K562 (cell line): ENCODE results near the gene PTPRE. TPM values are rescaled to one million over a fixed set of nuclear protein-coding genes. Genes with fewer than 3 reads are reported as not detected.

Source experiments
- ATAC-seq: fragments of 200-7000 bp; cut with Tn5 transposase; 3 replicates; pipeline ENCODE4 v1.9.1; 2020; ENCODE audit warnings: moderate library complexity
- BruUV-seq: library from RNA; stranded (reverse); fragments of 400-500 nt; replicated peaks from 2 replicates; lab custom pipeline; 2021; lab: Mats Ljungman, UMichigan
- CTCF ChIA-PET: fragments of 300-600 bp; formaldehyde crosslinking; extraction: SDS; loops from one replicate; lab custom pipeline; 2021; ENCODE audit warnings: low intra/inter-chr PET ratio; lab: Yijun Ruan, JAX
- POLR2A ChIA-PET: fragments of 300-600, 350-650 bp; sonication (Branson Sonifier 250); formaldehyde crosslinking; extraction: SDS; loops from one replicate; lab custom pipeline; 2021; ENCODE audit warnings: antibody characterized with exemption, inconsistent platforms; lab: Yijun Ruan, JAX
- DNase-seq, 4 experiments: peaks; one replicate each; pipeline versions ENCODE4 v3.0.0 to v3.0.0-alpha.2; 2011 to 2018; ENCODE audit warnings: low spot score in 3 of 4, mixed read lengths in 3 of 4; ENCODE audit errors: extremely low read depth in 1 of 4
- FAIRE-seq: peaks from 2 replicates; lab custom pipeline; 2011; peaks lifted over from hg19 to GRCh38; lab: Jason Lieb, UNC
- H2AFZ ChIP-seq: 2 replicates; pipeline ENCODE4 v1.6.0; 2011; ENCODE audit warnings: low read depth, low read length, control low read depth, inconsistent platforms
- H3K27ac ChIP-seq: fragments of 200-600 bp; 3 replicates; pipeline ENCODE4 v1.8.0; 2011; ENCODE audit warnings: low read depth, mild to moderate bottlenecking, control low read depth, inconsistent platforms, low read length, moderate library complexity, mixed read lengths; ENCODE audit errors: extremely low read depth
- H3K27me3 ChIP-seq, 2 experiments: fragments of 300-600 bp in 1 of 2; 2 replicates in 1 of 2; 3 replicates in 1 of 2; pipeline versions ENCODE4 v1.6.0 to v1.8.0; 2011; ENCODE audit warnings: inconsistent platforms in 2 of 2, low read length in 2 of 2, mild to moderate bottlenecking in 1 of 2, mixed read lengths in 1 of 2, moderate library complexity in 1 of 2; ENCODE audit not compliant: control insufficient read depth in 2 of 2, insufficient read depth in 2 of 2
- H3K36me3 ChIP-seq: fragments of 300-600 bp; 3 replicates; pipeline ENCODE4 v1.8.0; 2011; ENCODE audit warnings: mild to moderate bottlenecking, low read length, inconsistent platforms; ENCODE audit not compliant: control insufficient read depth, insufficient read depth
- H3K4me1 ChIP-seq, 2 experiments: fragments of 200-600 bp in 1 of 2; replicated peaks in 1 of 2; 2 replicates in 1 of 2; 3 replicates in 1 of 2; pipeline versions ENCODE4 v1.5.1 to v1.8.0; 2011; ENCODE audit warnings: inconsistent platforms in 2 of 2, low read length in 2 of 2, mild to moderate bottlenecking in 1 of 2, mixed read lengths in 1 of 2, moderate library complexity in 1 of 2; ENCODE audit not compliant: control insufficient read depth in 2 of 2, insufficient read depth in 2 of 2
- H3K4me2 ChIP-seq: 2 replicates; pipeline ENCODE4 v1.6.1; 2011; ENCODE audit warnings: low read length, control low read depth, inconsistent platforms, mixed read lengths; ENCODE audit not compliant: insufficient read depth
- H3K4me3 ChIP-seq: fragments of 200-600 bp; sonication (generic), shearing (Covaris generic); 2 replicates; pipeline ENCODE4 v1.5.1; 2016; ENCODE audit warnings: control low read depth, inconsistent platforms
- H3K79me2 ChIP-seq: fragments of 200-600 bp; 3 replicates; pipeline ENCODE4 v1.8.0; 2011; ENCODE audit warnings: low read length, inconsistent platforms; ENCODE audit not compliant: control insufficient read depth, insufficient read depth
- H3K9ac ChIP-seq, 2 experiments: 2 replicates each; pipeline versions ENCODE4 v1.6.0 to v1.6.1; 2011; ENCODE audit warnings: low read depth in 2 of 2, low read length in 2 of 2, control low read depth in 1 of 2, inconsistent platforms in 1 of 2, mild to moderate bottlenecking in 1 of 2, mixed read lengths in 1 of 2; ENCODE audit not compliant: insufficient read depth in 1 of 2
- H3K9me1 ChIP-seq: one replicate; pipeline ENCODE4 v1.6.0; 2011; ENCODE audit warnings: inconsistent platforms, mild to moderate bottlenecking, low read length, moderate library complexity; ENCODE audit not compliant: control insufficient read depth, insufficient read depth
- H3K9me3 ChIP-seq: replicated peaks from 2 replicates; pipeline ENCODE4 v1.5.1; 2011; ENCODE audit warnings: low read depth, low read length, inconsistent platforms; ENCODE audit not compliant: control insufficient read depth, insufficient read depth
- H4K20me1 ChIP-seq: replicated peaks from 2 replicates; pipeline ENCODE4 v1.6.1; 2011; ENCODE audit warnings: low read length, inconsistent platforms, mixed read lengths; ENCODE audit not compliant: control insufficient read depth, insufficient read depth
- BMI1 ChIP-seq: fragments of 150-350 bp; IDR thresholded peaks from 2 replicates; pipeline ENCODE4 v1.6.1; 2014; ENCODE audit warnings: low read length
- CBFA2T2 ChIP-seq: fragments of 450-650 bp; conservative IDR thresholded peaks from 2 replicates; pipeline ENCODE4 v1.6.1; 2017; ENCODE audit warnings: mild to moderate bottlenecking
- CBFB ChIP-seq: sonication (generic); formaldehyde crosslinking; IDR thresholded peaks from 2 replicates; pipeline ENCODE4 v1.4.0; 2020; ENCODE audit warnings: mild to moderate bottlenecking, missing genetic modification reagents
- FOS ChIP-seq: IDR thresholded peaks from 3 replicates; pipeline ENCODE4 v1.6.1; 2011; ENCODE audit not compliant: insufficient read length; ENCODE audit errors: extremely low read depth
- FOXK1 ChIP-seq: sonication (generic); formaldehyde crosslinking; IDR thresholded peaks from 2 replicates; pipeline ENCODE4 v1.8.0; 2022; ENCODE audit warnings: missing genetic modification reagents, mild to moderate bottlenecking, borderline replicate concordance
- FOXM1 ChIP-seq, 2 experiments: fragments of 450-650 bp in 1 of 2; sonication (generic) in 1 of 2; formaldehyde crosslinking in 1 of 2; IDR thresholded peaks; 2 replicates each; pipeline versions ENCODE4 v1.6.1 to v1.9.0; 2017 to 2022; ENCODE audit warnings: low read depth in 2 of 2, mild to moderate bottlenecking in 2 of 2, missing genetic modification reagents in 1 of 2, moderate library complexity in 1 of 2
- NONO ChIP-seq, 2 experiments: fragments of 200-400 bp in 1 of 2; fragments of 450-650 bp in 1 of 2; formaldehyde crosslinking in 1 of 2; IDR thresholded peaks; 2 replicates each; pipeline ENCODE4 v1.6.1; 2017; ENCODE audit warnings: low read depth in 2 of 2, mild to moderate bottlenecking in 2 of 2, moderate library complexity in 2 of 2, low read length in 1 of 2
- NR3C1 ChIP-seq: sonication (generic); formaldehyde crosslinking; IDR thresholded peaks from 2 replicates; pipeline ENCODE4 v1.8.1; 2022; ENCODE audit warnings: missing genetic modification reagents
- PCBP2 ChIP-seq: fragments of 200-400 bp; formaldehyde crosslinking; IDR thresholded peaks from 2 replicates; pipeline ENCODE4 v1.6.1; 2018; ENCODE audit warnings: low read length, low read depth, mild to moderate bottlenecking, moderate library complexity; ENCODE audit not compliant: poor library complexity, severe bottlenecking
- RB1 ChIP-seq: fragments of 450-650 bp; IDR thresholded peaks from 2 replicates; pipeline ENCODE4 v1.6.1; 2017; ENCODE audit warnings: low read depth, mild to moderate bottlenecking
- RFX1 ChIP-seq: fragments of 450-650 bp; IDR thresholded peaks from 2 replicates; pipeline ENCODE4 v1.6.1; 2016; ENCODE audit warnings: mild to moderate bottlenecking, moderate library complexity
- SOX6 ChIP-seq: fragments of 450-650 bp; IDR thresholded peaks from 2 replicates; pipeline ENCODE4 v1.6.1; 2014; ENCODE audit warnings: mild to moderate bottlenecking
- ZEB2 ChIP-seq: fragments of 450-650 bp; IDR thresholded peaks from 2 replicates; pipeline ENCODE4 v1.6.1; 2016
- ZFX ChIP-seq: sonication (generic); formaldehyde crosslinking; IDR thresholded peaks from 2 replicates; pipeline ENCODE4 v1.8.0; 2022; ENCODE audit warnings: mild to moderate bottlenecking, missing genetic modification reagents, moderate library complexity
- ZNF212 ChIP-seq: fragments of 450-650 bp; formaldehyde crosslinking; IDR thresholded peaks from 2 replicates; pipeline ENCODE4 v1.4.0; 2020; ENCODE audit warnings: mild to moderate bottlenecking
- ZNF655 ChIP-seq: fragments of 250-450 bp; sonication (Bioruptor Pico); IDR thresholded peaks from 2 replicates; pipeline ENCODE4 v1.5.0; 2021
- ZNF79 ChIP-seq: fragments of 250-450 bp; sonication (Bioruptor Pico); IDR thresholded peaks from 2 replicates; pipeline ENCODE4 v1.4.0; 2020; ENCODE audit warnings: low read depth, mild to moderate bottlenecking, moderate library complexity
- ZSCAN32 ChIP-seq: fragments of 450-650 bp; formaldehyde crosslinking; IDR thresholded peaks from 2 replicates; pipeline ENCODE4 v1.4.0; 2020; ENCODE audit warnings: mild to moderate bottlenecking, moderate library complexity
- WGBS: fragments of 100-300 bp; shearing (Covaris generic); methylation state at CpG from one replicate; pipeline ENCODE4 v1.1.6; 2016; ENCODE audit warnings: low coverage, mixed read lengths; ENCODE audit not compliant: insufficient coverage; ENCODE audit errors: missing lambda C conversion rate; 5-methylcytosine and 5-hydroxymethylcytosine counted together
- in situ Hi-C: fragments of 300-500 bp; cut with MboI; formaldehyde crosslinking; loops from 4 replicates; pipeline ENCODE4 v1.15.0; 2018; ENCODE audit warnings: inconsistent platforms, mixed read lengths
- intact Hi-C: fragments of 100-400 bp; cut with micrococcal nuclease; formaldehyde crosslinking; loops from 2 replicates; pipeline ENCODE4 v1.14.2; 2022
- polyA plus RNA-seq, 8 experiments: library from polyadenylated mRNA; depleted of rRNA in 4 of 8; stranded (reverse) in 5 of 8; unstranded in 3 of 8; fragments of >200 nt; fragmentation: Nextera tagmentation in 2 of 8; fragmentation: Illumina TruSeq in 1 of 8; extraction: Ambion mirVana in 2 of 8; extraction: Trizol in 1 of 8; gene quantifications; 2 replicates each; pipeline versions ENCODE4 v1.2.1 to v1.2.3, GENCODE V29; 2011 to 2014; ENCODE audit warnings: inconsistent platforms in 1 of 8, missing spikeins in 1 of 8
- total RNA-seq, 7 experiments: library from RNA; depleted of rRNA in 6 of 7; stranded (reverse); fragments of >200 nt in 6 of 7; fragmentation: Illumina TruSeq in 2 of 7; extraction: Trizol in 2 of 7; gene quantifications; 2 replicates each; pipeline versions ENCODE4 v1.2.1 to v1.2.3, GENCODE V29; 2011 to 2021; ENCODE audit warnings: low replicate concordance in 1 of 7

PTPRE gene
- total and polyA plus RNA-seq, 9 of the 15 experiments (the other 6 are each of a cell fraction or from before 2014, with no cell fraction given): 0.01 to 0.13 (median 0.04) TPM; not detected in 4

DNA sequence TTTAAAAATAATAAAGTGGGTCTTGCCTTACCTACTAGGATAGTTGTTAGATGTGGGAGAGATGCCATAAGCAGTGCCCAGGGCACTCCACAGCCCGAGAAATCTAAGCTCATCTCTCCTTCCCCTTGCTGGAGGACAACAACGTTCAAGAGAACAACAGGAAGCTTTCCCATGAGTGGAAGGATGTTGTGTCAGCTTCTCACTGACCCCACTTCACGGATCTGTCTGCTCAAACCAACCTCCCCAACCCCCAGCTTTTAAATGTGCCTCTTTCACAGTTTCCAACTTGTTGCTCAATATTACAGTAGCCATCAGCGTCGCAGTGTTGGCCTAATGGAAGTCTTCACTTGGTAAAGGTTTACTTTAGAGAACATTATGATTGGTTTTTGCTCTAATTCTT lies 72.1 kb downstream of the PTPRE start:
- TF ChIP-seq CBFB (CRISPR knock-in tag) (no peak), CBFA2T2 (no peak), RFX1 (no peak), ZEB2 (no peak), PCBP2 (no peak), NR3C1 (CRISPR knock-in tag) (no peak), ZNF655 (no peak), BMI1 (no peak), ZNF212 (CRISPR knock-in tag) (no peak), SOX6 (no peak), NONO (IDR thresholded peaks at IDR 0.05; ENCODE audit: low read depth in 2 of 2, low read length in 1 of 2) (no peak), ZSCAN32 (no peak), ZFX (CRISPR knock-in tag) (no peak), RB1 (no peak), FOXK1 (CRISPR knock-in tag) (no peak), FOXM1 (IDR thresholded peaks at IDR 0.05; ENCODE audit: low read depth) (no peak), FOXM1 (CRISPR knock-in tag; IDR thresholded peaks at IDR 0.05; ENCODE audit: low read depth) (no peak), ZNF79 (CRISPR knock-in tag) (no peak), FOS (no peak)
- no peak for FAIRE-seq
- POLR2A ChIA-PET: no interaction called here
- H2AFZ ChIP-seq: no peak overlapping the region
- H3K4me2 ChIP-seq: no peak overlapping the region
- no peaks in the 10 kb centered on the region for H4K20me1 ChIP-seq
- no peaks in the 10 kb centered on the region for H3K36me3 ChIP-seq
- no peaks in the 10 kb centered on the region for H3K9me1 ChIP-seq
- H3K4me3 ChIP-seq: no peak overlapping the region
- no peaks in the 10 kb centered on the region; a peak in 1 of 5 replicates for H3K4me1 ChIP-seq
- in situ Hi-C loops (no loop called here), intact Hi-C loops (no loop called here)
- WGBS: 0% methylated on average over 5 of the region's 5 CpGs
- no TSS peak for BruUV-seq
- ATAC-seq: no peak
- no peak for DNase-seq
- H3K79me2 ChIP-seq: no peaks in the 10 kb centered on the region
- H3K9me3 ChIP-seq: no peaks in the 10 kb centered on the region
- no peak overlapping the region for H3K27ac ChIP-seq
- CTCF ChIA-PET: no interaction called here
- H3K9ac ChIP-seq: no peak overlapping the region
- H3K27me3 ChIP-seq: no peaks in the 10 kb centered on the region
